HCT116 (cell line): ENCODE data around the gene CETN2. TPM values are rescaled to one million over a fixed set of nuclear protein-coding genes. Genes with fewer than 3 reads are reported as not detected.

Source experiments
- ATAC-seq: fragments of 200-7000 bp; cut with Tn5 transposase; 2 replicates; pipeline ENCODE4 v1.9.1; 2020; ENCODE audit warnings: mild to moderate bottlenecking, moderate library complexity
- BruUV-seq: library from RNA; stranded (reverse); fragments of 400-500 nt; replicated peaks from 2 replicates; lab custom pipeline; 2021; lab: Mats Ljungman, UMichigan
- CTCF ChIA-PET: fragments of 300-600 bp; sonication (Branson Sonifier 250); formaldehyde crosslinking; loops from one replicate; lab custom pipeline; 2021; ENCODE audit warnings: antibody characterized with exemption; lab: Charles Lee
- POLR2A ChIA-PET: fragments of 300-600, 350-600 bp; sonication (Branson Sonifier 250); formaldehyde crosslinking; loops from one replicate; lab custom pipeline; 2021; ENCODE audit warnings: antibody characterized with exemption; lab: Charles Lee
- RAD21 ChIA-PET, 2 experiments: fragments of 300-600 bp; sonication (Branson Sonifier 250); formaldehyde crosslinking; loops; one replicate each; lab custom pipeline; 2023; ENCODE audit warnings: low total read pairs in 2 of 2; ENCODE audit not compliant: uncharacterized antibody in 2 of 2, unreplicated experiment in 2 of 2, low non-redundant PET in 1 of 2; lab: Charles Lee
- DNase-seq: peaks from one replicate; pipeline ENCODE4 v3.0.0-alpha.2; 2010; ENCODE audit warnings: low read depth, low spot score
- H2AFZ ChIP-seq: fragments of 200-600 bp; shearing (Covaris generic), sonication (generic); 2 replicates; pipeline ENCODE4 v1.6.1; 2017; ENCODE audit warnings: low read depth, mixed run types, mixed read lengths, antibody characterized with exemption, low read length; ENCODE audit not compliant: poor library complexity, severe bottlenecking
- H3K27ac ChIP-seq: 2 replicates; pipeline ENCODE4 v1.5.1; 2012; ENCODE audit warnings: low read depth, low read length
- H3K27me3 ChIP-seq: fragments of 200-600 bp; sonication (generic); 2 replicates; pipeline ENCODE4 v1.6.1; 2016; ENCODE audit warnings: mixed run types, low read length, mixed read lengths; ENCODE audit not compliant: insufficient read depth
- H3K36me3 ChIP-seq, 2 experiments: fragments of 200-500 bp in 1 of 2; fragments of 200-600 bp in 1 of 2; sonication (Bioruptor generic) in 1 of 2; sonication (generic) in 1 of 2; 2 replicates each; pipeline versions ENCODE4 v1.5.1 to v1.6.1; 2014 to 2016; ENCODE audit warnings: low read length in 2 of 2, inconsistent platforms in 1 of 2, mixed read lengths in 1 of 2, mixed run types in 1 of 2; ENCODE audit not compliant: insufficient read depth in 2 of 2, control insufficient read depth in 1 of 2
- H3K4me1 ChIP-seq, 2 experiments: fragments of 200-600 bp in 1 of 2; sonication (generic) in 1 of 2; 2 replicates each; pipeline versions ENCODE4 v1.5.1 to v1.6.1; 2012 to 2017; ENCODE audit warnings: low read length in 2 of 2, inconsistent platforms in 1 of 2, mild to moderate bottlenecking in 1 of 2, mixed read lengths in 1 of 2, mixed run types in 1 of 2, moderate library complexity in 1 of 2; ENCODE audit not compliant: insufficient read depth in 2 of 2, control insufficient read depth in 1 of 2
- H3K4me2 ChIP-seq: fragments of 200-600 bp; sonication (generic); 2 replicates; pipeline ENCODE4 v1.6.1; 2017; ENCODE audit warnings: mixed run types, low read length, mixed read lengths
- H3K4me3 ChIP-seq, 2 experiments: fragments of 200-600 bp in 1 of 2; sonication (generic) in 1 of 2; replicated peaks in 1 of 2; 2 replicates each; pipeline ENCODE4 v1.5.1; 2011 to 2016; ENCODE audit warnings: low read length in 2 of 2, control low read depth in 1 of 2, low read depth in 1 of 2, mild to moderate bottlenecking in 1 of 2, mixed read lengths in 1 of 2, mixed run types in 1 of 2
- H3K79me2 ChIP-seq: fragments of 200-600 bp; sonication (generic); 2 replicates; pipeline ENCODE4 v1.6.1; 2017; ENCODE audit warnings: mild to moderate bottlenecking, mixed run types, low read length, moderate library complexity, mixed read lengths; ENCODE audit not compliant: insufficient read depth
- H3K9ac ChIP-seq: fragments of 200-600 bp; sonication (generic); 2 replicates; pipeline ENCODE4 v1.6.1; 2016; ENCODE audit warnings: low read length, mixed read lengths
- H3K9me2 ChIP-seq: fragments of 200-600 bp; sonication (generic), shearing (Covaris generic); 2 replicates; pipeline ENCODE4 v1.6.1; 2017; ENCODE audit warnings: mixed run types, mild to moderate bottlenecking, moderate library complexity; ENCODE audit not compliant: insufficient read depth
- H3K9me3 ChIP-seq, 2 experiments: fragments of 200-500 bp in 1 of 2; fragments of 200-600 bp in 1 of 2; sonication (Bioruptor generic) in 1 of 2; sonication (generic) in 1 of 2; 2 replicates each; pipeline ENCODE4 v1.6.1; 2014 to 2017; ENCODE audit warnings: low read length in 2 of 2, mixed read lengths in 2 of 2, inconsistent platforms in 1 of 2, low read depth in 1 of 2, mild to moderate bottlenecking in 1 of 2, mixed run types in 1 of 2, moderate library complexity in 1 of 2; ENCODE audit not compliant: control insufficient read depth in 1 of 2, insufficient read depth in 1 of 2
- H4K20me1 ChIP-seq: fragments of 200-600 bp; sonication (generic), shearing (Covaris generic); 2 replicates; pipeline ENCODE4 v1.6.1; 2017; ENCODE audit warnings: mixed run types, mild to moderate bottlenecking, moderate library complexity; ENCODE audit not compliant: insufficient read depth
- CBX3 ChIP-seq: IDR thresholded peaks from 2 replicates; pipeline ENCODE4 v1.6.1; 2012; ENCODE audit warnings: low read depth
- CEBPB ChIP-seq: IDR thresholded peaks from 2 replicates; pipeline ENCODE4 v1.6.1; 2012; ENCODE audit warnings: low read depth
- EGR1 ChIP-seq: IDR thresholded peaks from 2 replicates; pipeline ENCODE4 v1.6.1; 2012; ENCODE audit warnings: low read depth
- ELF1 ChIP-seq: IDR thresholded peaks from 2 replicates; pipeline ENCODE4 v1.6.1; 2012; ENCODE audit warnings: low read depth, borderline replicate concordance
- EZH2phosphoT487 ChIP-seq: fragments of 200-600 bp; IDR thresholded peaks from 2 replicates; pipeline ENCODE4 v1.6.1; 2018; ENCODE audit warnings: antibody characterized with exemption, borderline replicate concordance
- FOSL1 ChIP-seq: IDR thresholded peaks from 2 replicates; pipeline ENCODE4 v1.6.1; 2012; ENCODE audit warnings: low read depth
- JUND ChIP-seq: IDR thresholded peaks from 2 replicates; pipeline ENCODE4 v1.6.1; 2012
- POLR2A ChIP-seq: IDR thresholded peaks from 2 replicates; pipeline ENCODE4 v1.7.0; 2011; ENCODE audit warnings: borderline replicate concordance; ENCODE audit not compliant: insufficient read depth, insufficient read length; ENCODE audit errors: extremely low read depth
- POLR2AphosphoS5 ChIP-seq: IDR thresholded peaks from 2 replicates; pipeline ENCODE4 v1.6.1; 2011; ENCODE audit warnings: mild to moderate bottlenecking, low read depth, low read length, moderate library complexity
- RAD21 ChIP-seq: IDR thresholded peaks from 2 replicates; pipeline ENCODE4 v1.6.1; 2012; ENCODE audit warnings: low read depth, mild to moderate bottlenecking
- SRF ChIP-seq: IDR thresholded peaks from 2 replicates; pipeline ENCODE4 v1.6.1; 2012; ENCODE audit warnings: low read depth
- YY1 ChIP-seq: IDR thresholded peaks from 2 replicates; pipeline ENCODE4 v1.6.1; 2011; ENCODE audit warnings: low read length, low read depth, moderate library complexity, mild to moderate bottlenecking; ENCODE audit not compliant: insufficient replicate concordance; ENCODE audit errors: extremely low read depth
- ZNF274 ChIP-seq: fragments of 200-500 bp; sonication (Bioruptor generic); IDR thresholded peaks from 2 replicates; pipeline ENCODE4 v1.6.1; 2014; ENCODE audit warnings: mild to moderate bottlenecking, low read depth, low read length, inconsistent platforms
- intact Hi-C: fragments of 100-400 bp; cut with micrococcal nuclease; formaldehyde crosslinking; loops from 2 replicates; pipeline ENCODE4 v1.10.0; 2022
- total RNA-seq: library from RNA; stranded (reverse); gene quantifications from one replicate; pipeline ENCODE4 v1.2.1, GENCODE V29; 2021; ENCODE audit not compliant: unreplicated experiment
- TF ChIP-seq, protein P1 (sequence below): IDR thresholded peaks from 2 replicates; pipeline ENCODE4 v1.6.1; 2012; ENCODE audit warnings: low read depth
- TF ChIP-seq, protein P2 (sequence below), 3 experiments: fragments of 200-600 bp in 1 of 3; sonication (generic) in 1 of 3; IDR thresholded peaks in 2 of 3; conservative IDR thresholded peaks in 1 of 3; 2 replicates each; pipeline ENCODE4 v1.5.1; 2012 to 2017; ENCODE audit warnings: low read depth in 2 of 3, low read length in 2 of 3, antibody characterized with exemption in 1 of 3, borderline replicate concordance in 1 of 3, control low read depth in 1 of 3, mild to moderate bottlenecking in 1 of 3, mixed read lengths in 1 of 3, mixed run types in 1 of 3, moderate library complexity in 1 of 3; ENCODE audit not compliant: insufficient read depth in 1 of 3
- TF ChIP-seq, protein P3 (sequence below): IDR thresholded peaks from 2 replicates; pipeline ENCODE4 v1.6.1; 2011; ENCODE audit warnings: mild to moderate bottlenecking, low read length, moderate library complexity; ENCODE audit not compliant: insufficient replicate concordance; ENCODE audit errors: extremely low read depth

Gene CETN2
- total RNA-seq, 1 experiment from 2014 or later = 20.9 TPM

DNA sequence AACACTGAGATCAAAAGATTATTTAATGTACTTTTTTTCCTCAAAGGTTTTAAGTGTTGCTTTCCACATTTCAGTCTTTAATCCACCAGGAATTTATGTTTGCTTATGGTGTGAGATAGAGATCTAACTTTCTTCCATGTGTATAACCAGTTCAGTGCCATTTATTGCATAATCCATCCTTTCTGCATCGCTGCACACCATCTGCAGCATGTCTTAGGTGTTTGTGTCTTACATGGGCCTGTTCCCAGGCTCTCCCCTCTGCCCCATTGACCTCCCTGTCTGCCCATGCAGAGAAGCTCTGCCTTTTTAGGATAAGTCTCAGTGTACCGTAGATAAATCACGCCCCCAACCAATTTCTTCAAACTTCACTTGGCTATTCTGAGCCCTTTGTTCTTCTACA, 30.6 kb upstream of the CETN2 start:
- Histone ChIP-seq H3K9me3 (no peaks in the 10 kb centered on the region), H3K36me3 (no peaks in the 10 kb centered on the region; a peak in 1 of 4 replicates), H3K4me2 (no peak overlapping the region), H3K4me3 (no peak overlapping the region), H3K4me1 (no peaks in the 10 kb centered on the region), H3K27ac (no peak overlapping the region), H3K9me2 (no peaks in the 10 kb centered on the region), H3K27me3 (no peaks in the 10 kb centered on the region), H3K79me2 (no peaks in the 10 kb centered on the region), H2AFZ (no peak overlapping the region), H4K20me1 (no peaks in the 10 kb centered on the region), H3K9ac (no peak overlapping the region)
- RAD21 ChIA-PET = no interaction called here
- no peak for DNase-seq
- intact Hi-C loops = no loop called here
- ATAC-seq = no peak
- CTCF ChIA-PET = no interaction called here
- TF ChIP-seq FOSL1 = no peak
- TF ChIP-seq CEBPB = no peak
- no peak for TF ChIP-seq RAD21
- no peak for TF ChIP-seq ZNF274
- TF ChIP-seq, protein P1, sequence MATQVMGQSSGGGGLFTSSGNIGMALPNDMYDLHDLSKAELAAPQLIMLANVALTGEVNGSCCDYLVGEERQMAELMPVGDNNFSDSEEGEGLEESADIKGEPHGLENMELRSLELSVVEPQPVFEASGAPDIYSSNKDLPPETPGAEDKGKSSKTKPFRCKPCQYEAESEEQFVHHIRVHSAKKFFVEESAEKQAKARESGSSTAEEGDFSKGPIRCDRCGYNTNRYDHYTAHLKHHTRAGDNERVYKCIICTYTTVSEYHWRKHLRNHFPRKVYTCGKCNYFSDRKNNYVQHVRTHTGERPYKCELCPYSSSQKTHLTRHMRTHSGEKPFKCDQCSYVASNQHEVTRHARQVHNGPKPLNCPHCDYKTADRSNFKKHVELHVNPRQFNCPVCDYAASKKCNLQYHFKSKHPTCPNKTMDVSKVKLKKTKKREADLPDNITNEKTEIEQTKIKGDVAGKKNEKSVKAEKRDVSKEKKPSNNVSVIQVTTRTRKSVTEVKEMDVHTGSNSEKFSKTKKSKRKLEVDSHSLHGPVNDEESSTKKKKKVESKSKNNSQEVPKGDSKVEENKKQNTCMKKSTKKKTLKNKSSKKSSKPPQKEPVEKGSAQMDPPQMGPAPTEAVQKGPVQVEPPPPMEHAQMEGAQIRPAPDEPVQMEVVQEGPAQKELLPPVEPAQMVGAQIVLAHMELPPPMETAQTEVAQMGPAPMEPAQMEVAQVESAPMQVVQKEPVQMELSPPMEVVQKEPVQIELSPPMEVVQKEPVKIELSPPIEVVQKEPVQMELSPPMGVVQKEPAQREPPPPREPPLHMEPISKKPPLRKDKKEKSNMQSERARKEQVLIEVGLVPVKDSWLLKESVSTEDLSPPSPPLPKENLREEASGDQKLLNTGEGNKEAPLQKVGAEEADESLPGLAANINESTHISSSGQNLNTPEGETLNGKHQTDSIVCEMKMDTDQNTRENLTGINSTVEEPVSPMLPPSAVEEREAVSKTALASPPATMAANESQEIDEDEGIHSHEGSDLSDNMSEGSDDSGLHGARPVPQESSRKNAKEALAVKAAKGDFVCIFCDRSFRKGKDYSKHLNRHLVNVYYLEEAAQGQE = no peak
- TF ChIP-seq, protein P2, sequence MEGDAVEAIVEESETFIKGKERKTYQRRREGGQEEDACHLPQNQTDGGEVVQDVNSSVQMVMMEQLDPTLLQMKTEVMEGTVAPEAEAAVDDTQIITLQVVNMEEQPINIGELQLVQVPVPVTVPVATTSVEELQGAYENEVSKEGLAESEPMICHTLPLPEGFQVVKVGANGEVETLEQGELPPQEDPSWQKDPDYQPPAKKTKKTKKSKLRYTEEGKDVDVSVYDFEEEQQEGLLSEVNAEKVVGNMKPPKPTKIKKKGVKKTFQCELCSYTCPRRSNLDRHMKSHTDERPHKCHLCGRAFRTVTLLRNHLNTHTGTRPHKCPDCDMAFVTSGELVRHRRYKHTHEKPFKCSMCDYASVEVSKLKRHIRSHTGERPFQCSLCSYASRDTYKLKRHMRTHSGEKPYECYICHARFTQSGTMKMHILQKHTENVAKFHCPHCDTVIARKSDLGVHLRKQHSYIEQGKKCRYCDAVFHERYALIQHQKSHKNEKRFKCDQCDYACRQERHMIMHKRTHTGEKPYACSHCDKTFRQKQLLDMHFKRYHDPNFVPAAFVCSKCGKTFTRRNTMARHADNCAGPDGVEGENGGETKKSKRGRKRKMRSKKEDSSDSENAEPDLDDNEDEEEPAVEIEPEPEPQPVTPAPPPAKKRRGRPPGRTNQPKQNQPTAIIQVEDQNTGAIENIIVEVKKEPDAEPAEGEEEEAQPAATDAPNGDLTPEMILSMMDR (IDR thresholded peaks at IDR 0.05 in 2 of 3, conservative IDR thresholded peaks at IDR 0.05 in 1 of 3; ENCODE audit: borderline replicate concordance in 1 of 3, insufficient read depth in 1 of 3, low read depth in 2 of 3, low read length in 2 of 3) = no peak
- TF ChIP-seq SRF = no peak
- TF ChIP-seq CBX3 = no peak
- TF ChIP-seq POLR2AphosphoS5 = no peak
- TF ChIP-seq ELF1 = no peak
- TF ChIP-seq EGR1 = no peak
- TF ChIP-seq, protein P3, sequence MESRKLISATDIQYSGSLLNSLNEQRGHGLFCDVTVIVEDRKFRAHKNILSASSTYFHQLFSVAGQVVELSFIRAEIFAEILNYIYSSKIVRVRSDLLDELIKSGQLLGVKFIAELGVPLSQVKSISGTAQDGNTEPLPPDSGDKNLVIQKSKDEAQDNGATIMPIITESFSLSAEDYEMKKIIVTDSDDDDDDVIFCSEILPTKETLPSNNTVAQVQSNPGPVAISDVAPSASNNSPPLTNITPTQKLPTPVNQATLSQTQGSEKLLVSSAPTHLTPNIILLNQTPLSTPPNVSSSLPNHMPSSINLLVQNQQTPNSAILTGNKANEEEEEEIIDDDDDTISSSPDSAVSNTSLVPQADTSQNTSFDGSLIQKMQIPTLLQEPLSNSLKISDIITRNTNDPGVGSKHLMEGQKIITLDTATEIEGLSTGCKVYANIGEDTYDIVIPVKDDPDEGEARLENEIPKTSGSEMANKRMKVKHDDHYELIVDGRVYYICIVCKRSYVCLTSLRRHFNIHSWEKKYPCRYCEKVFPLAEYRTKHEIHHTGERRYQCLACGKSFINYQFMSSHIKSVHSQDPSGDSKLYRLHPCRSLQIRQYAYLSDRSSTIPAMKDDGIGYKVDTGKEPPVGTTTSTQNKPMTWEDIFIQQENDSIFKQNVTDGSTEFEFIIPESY = no peak
- no peak for TF ChIP-seq YY1
- no peak for TF ChIP-seq EZH2phosphoT487
- no peak for TF ChIP-seq POLR2A
- TF ChIP-seq JUND = no peak
- POLR2A ChIA-PET = no interaction called here
- no TSS peak for BruUV-seq
